Erythroblast (primary cell): ENCODE results near the gene CSNK2A1.
A peak's percentile ranks its signal among the peaks of the same experiment; 100 is the strongest.
"Not testable (repeated sequence)": the region's sequence is repeated elsewhere in the genome, so short reads cannot be mapped to it uniquely, and the experiment has no call there.

Experiments used
- DNase-seq, 2 experiments: peaks; one replicate each; lab custom pipeline; 2025; lab: John Stamatoyannopoulos, UW
- GATA1 ChIP-seq: IDR thresholded peaks from 2 replicates; pipeline ENCODE4 v1.6.1; 2011; ENCODE audit warnings: low read depth, mild to moderate bottlenecking, control low read depth, low read length, moderate library complexity
- POLR2A ChIP-seq: IDR thresholded peaks from 2 replicates; pipeline ENCODE4 v1.6.1; 2011; ENCODE audit warnings: mild to moderate bottlenecking, low read length

The CSNK2A1 gene

DNA sequence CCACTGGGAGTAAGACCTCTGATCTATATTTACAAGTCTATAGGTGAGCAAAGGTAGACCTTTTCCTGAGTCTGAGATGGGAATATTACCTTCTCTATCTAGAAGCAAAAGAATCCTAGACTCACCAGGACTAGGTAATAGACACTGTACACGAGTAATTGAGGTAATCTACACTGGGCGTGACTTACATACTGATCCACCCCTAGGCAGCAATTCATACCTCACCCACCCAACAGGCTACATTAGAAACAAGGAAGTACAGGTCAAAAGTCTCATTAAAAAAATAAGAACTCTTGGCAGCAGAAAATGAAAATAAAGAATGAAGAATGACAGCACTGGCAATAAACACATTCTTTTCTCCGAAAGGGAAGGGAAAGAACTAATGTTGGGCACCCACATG, 7.6 kb downstream of the CSNK2A1 start:
- peak; percentile 44 to 51 for DNase-seq
- TF ChIP-seq GATA1 (no peak), POLR2A (no peak)

DNA sequence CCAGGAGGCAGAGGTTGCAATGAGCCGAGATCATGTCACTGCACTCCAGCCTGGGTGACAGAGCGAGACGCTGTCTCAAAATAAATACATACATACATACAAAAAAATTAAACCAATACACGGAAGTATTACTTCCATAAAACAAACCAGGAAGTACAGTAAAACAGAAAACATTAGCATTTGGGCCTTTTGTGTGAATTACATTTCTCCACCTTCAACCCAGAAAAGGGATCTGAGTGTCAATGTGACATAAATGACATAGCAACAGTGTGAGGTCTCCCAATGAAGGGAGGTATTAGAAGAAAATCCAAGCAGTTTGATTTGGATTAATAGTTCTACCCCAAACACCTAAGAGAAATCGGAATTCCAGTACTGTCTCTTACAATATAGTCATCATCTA, 10.1 kb downstream of the CSNK2A1 start:
- no peak for TF ChIP-seq POLR2A
- TF ChIP-seq GATA1, result no peak
- no peak for DNase-seq

GRCh38 chr20:532530-532929, 11.1 kb downstream of the CSNK2A1 start:
- no peak for DNase-seq
- TF ChIP-seq GATA1 (no peak), POLR2A (no peak)

DNA sequence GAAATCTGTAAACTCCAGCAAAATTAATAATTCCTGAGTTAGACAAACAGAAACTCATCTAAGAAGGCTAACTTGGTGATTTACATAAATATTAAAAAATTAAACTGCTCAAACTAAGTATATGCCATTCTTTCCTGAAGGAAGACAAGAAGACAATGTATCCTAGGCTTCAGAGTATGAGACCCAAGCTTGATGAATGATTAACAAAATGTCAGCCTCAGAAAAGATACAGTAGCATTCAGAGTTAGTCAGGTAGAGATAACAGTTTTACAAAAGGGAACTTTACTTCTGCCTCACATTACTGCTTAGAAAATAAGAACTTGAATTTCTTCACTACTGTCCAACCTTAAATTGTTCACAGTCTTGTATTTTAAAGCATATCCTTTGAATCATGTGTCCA, 12.0 kb downstream of the CSNK2A1 start:
- no peak for DNase-seq
- TF ChIP-seq POLR2A (no peak), GATA1 (no peak)

- TF ChIP-seq POLR2A (no peak), GATA1 (no peak)
- no peak for DNase-seq
These were observed 13.3 kb downstream of the CSNK2A1 start for GRCh38 chr20:530321-530720.

GRCh38 chr20:528923-529604, 14.5 kb downstream of the CSNK2A1 start:
- peak in 1 of 2 experiments; percentile 47 for DNase-seq
- TF ChIP-seq GATA1, result no peak
- TF ChIP-seq POLR2A, result no peak

DNA sequence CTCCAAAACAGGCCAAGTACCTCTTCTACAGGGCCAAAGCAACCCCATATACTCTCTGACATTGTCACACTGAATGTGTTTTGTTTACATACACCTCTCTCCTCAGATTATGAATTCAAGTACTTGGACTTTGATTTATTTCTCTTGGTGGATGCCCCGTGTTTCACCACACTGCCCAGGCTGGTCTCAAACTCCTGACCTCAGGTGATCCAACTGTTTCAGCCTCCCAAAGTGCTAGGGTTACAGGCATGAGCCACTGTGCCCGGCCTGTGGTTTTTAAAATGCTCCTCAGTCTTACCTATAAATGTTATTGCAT, 16.1 kb downstream of the CSNK2A1 start:
- no peak for DNase-seq
- no peak for TF ChIP-seq GATA1

GRCh38 chr20:521860-522259, 21.7 kb downstream of the CSNK2A1 start:
- TF ChIP-seq GATA1, result no peak
- no peak for TF ChIP-seq POLR2A
- DNase-seq, result no peak

- no peak for DNase-seq
- TF ChIP-seq GATA1, result no peak
- no peak for TF ChIP-seq POLR2A
These were observed 23.6 kb downstream of the CSNK2A1 start for GRCh38 chr20:519999-520398.

DNA sequence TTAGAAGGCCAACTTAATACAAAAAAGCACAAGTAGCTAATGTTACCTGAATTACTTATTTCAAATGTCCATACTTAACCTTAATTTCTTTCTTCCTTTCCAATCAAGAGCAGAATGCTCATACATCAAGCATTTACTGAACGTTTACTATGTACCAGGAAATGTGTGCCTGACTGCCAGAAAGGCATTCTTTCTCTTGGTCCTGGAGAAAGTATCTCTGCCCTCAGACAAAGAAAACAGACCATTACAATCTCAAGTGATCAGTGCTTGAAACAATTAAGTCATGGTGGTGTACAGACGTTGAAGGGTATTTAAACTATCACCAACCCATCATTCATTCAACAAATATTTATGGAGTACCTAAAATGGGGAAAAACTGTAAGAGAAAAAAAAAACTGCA, 26.4 kb downstream of the CSNK2A1 start:
- TF ChIP-seq GATA1 (no peak), POLR2A (no peak)
- DNase-seq, result no peak

GRCh38 chr20:516799-517198, 26.8 kb downstream of the CSNK2A1 start:
- no peak for TF ChIP-seq POLR2A
- TF ChIP-seq GATA1, result no peak
- DNase-seq, result no peak

- TF ChIP-seq GATA1, result no peak
- no peak for TF ChIP-seq POLR2A
These were observed 27.9 kb downstream of the CSNK2A1 start for GRCh38 chr20:515696-516095.

GRCh38 chr20:513429-513828, 30.2 kb downstream of the CSNK2A1 start:
- TF ChIP-seq GATA1 (no peak), POLR2A (no peak)
- no peak for DNase-seq

More at GRCh38 chr20:515696-516095, 27.9 kb downstream of the CSNK2A1 start:
- DNase-seq, result no peak

GRCh38 chr20:510328-511057, 33.1 kb downstream of the CSNK2A1 start:
- DNase-seq, result not testable (repeated sequence)

DNA sequence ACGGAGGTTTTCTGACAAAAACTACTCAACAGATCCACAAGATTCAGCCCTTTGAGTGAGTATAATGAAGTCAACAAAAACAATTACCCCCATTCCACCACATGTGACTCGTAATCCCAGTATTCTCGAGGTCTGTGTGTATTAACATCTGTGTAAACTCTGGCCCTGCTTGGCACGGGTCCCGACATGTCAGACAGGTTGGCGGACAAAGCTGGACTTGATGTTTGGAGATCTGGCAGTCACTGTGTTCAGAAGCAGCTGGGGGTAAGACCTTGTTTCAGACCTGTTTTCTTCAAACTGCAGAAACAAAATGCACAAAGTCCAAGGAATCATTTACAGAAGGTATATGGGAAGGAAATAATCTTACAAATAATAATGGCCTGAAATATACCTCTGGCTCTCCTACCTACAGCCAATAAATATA, 35.2 kb downstream of the CSNK2A1 start:
- DNase-seq, result not testable (repeated sequence)
